A549 (cell line): Measurements from ENCODE around the gene SLC15A3. TPM values are rescaled to one million over a fixed set of nuclear protein-coding genes. Genes with fewer than 3 reads are reported as not detected.

Experiments used
- ATAC-seq, 2 experiments: fragments of 200-7000 bp in 1 of 2; fragments of >200 bp in 1 of 2; cut with Nextera tagmentation in 1 of 2; cut with Tn5 transposase in 1 of 2; 3 replicates each; pipeline versions ENCODE4 v1.8.0 to v1.9.1; 2018 to 2020; ENCODE audit warnings: mild to moderate bottlenecking in 1 of 2, moderate library complexity in 1 of 2
- CTCF ChIA-PET: fragments of 300-600 bp; sonication (Branson Sonifier 250); formaldehyde crosslinking; extraction: SDS; loops from one replicate; lab custom pipeline; 2021; ENCODE audit warnings: antibody characterized with exemption, inconsistent platforms; lab: Yijun Ruan, JAX
- POLR2A ChIA-PET: fragments of 350-600 bp; formaldehyde crosslinking; extraction: SDS; loops from one replicate; lab custom pipeline; 2021; ENCODE audit warnings: antibody characterized with exemption, inconsistent platforms; lab: Yijun Ruan, JAX
- DNase-seq, 2 experiments: peaks; one replicate each; pipeline versions ENCODE4 v3.0.0 to v3.0.0-alpha.2; 2011 to 2016; ENCODE audit warnings: low read depth in 1 of 2, low spot score in 1 of 2
- FAIRE-seq: peaks from 2 replicates; lab custom pipeline; 2011; peaks lifted over from hg19 to GRCh38; lab: Jason Lieb, UNC
- H3K27ac ChIP-seq, 2 experiments: fragments of >200 bp; sonication (Bioruptor Twin); formaldehyde crosslinking; 3 replicates each; pipeline ENCODE4 v1.5.1; 2016 to 2017
- H3K4me1 ChIP-seq: fragments of >200 bp; sonication (Bioruptor Twin); formaldehyde crosslinking; 3 replicates; pipeline ENCODE4 v1.6.1; 2016
- H3K4me2 ChIP-seq: fragments of >200 bp; sonication (Bioruptor Twin); formaldehyde crosslinking; 3 replicates; pipeline ENCODE4 v1.6.1; 2016
- H3K4me3 ChIP-seq: fragments of >200 bp; sonication (Bioruptor Twin); formaldehyde crosslinking; 3 replicates; pipeline ENCODE4 v1.5.1; 2016
- H3K9me3 ChIP-seq: fragments of >200 bp; sonication (Bioruptor Twin); formaldehyde crosslinking; 3 replicates; pipeline ENCODE4 v1.6.1; 2016
- BHLHE40 ChIP-seq: IDR thresholded peaks from 2 replicates; pipeline ENCODE4 v1.6.1; 2012; ENCODE audit warnings: low read depth, low read length, inconsistent platforms
- CBX8 ChIP-seq: fragments of 200-600 bp; sonication (generic); IDR thresholded peaks from 2 replicates; pipeline ENCODE4 v1.6.1; 2016
- CTCF ChIP-seq: fragments of >200 bp; sonication (Bioruptor Twin); formaldehyde crosslinking; IDR thresholded peaks from 3 replicates; pipeline ENCODE4 v1.5.1; 2016
- E2F6 ChIP-seq: IDR thresholded peaks from 2 replicates; pipeline ENCODE4 v1.6.1; 2012; ENCODE audit warnings: low read depth, borderline replicate concordance
- EHF ChIP-seq: fragments of 250-450 bp; sonication (Bioruptor Pico); IDR thresholded peaks from 2 replicates; pipeline ENCODE4 v1.5.0; 2020; ENCODE audit warnings: mild to moderate bottlenecking
- EHMT2 ChIP-seq: fragments of 200-600 bp; sonication (generic); IDR thresholded peaks from 2 replicates; pipeline ENCODE4 v1.6.1; 2016; ENCODE audit warnings: antibody characterized with exemption, low read depth, mild to moderate bottlenecking, moderate library complexity
- FOXS1 ChIP-seq: fragments of 250-450 bp; sonication (Bioruptor Pico); IDR thresholded peaks from 2 replicates; pipeline ENCODE4 v1.5.0; 2020; ENCODE audit warnings: mild to moderate bottlenecking, moderate library complexity
- GATA3 ChIP-seq: IDR thresholded peaks from 2 replicates; pipeline ENCODE4 v1.6.1; 2012; ENCODE audit warnings: borderline replicate concordance
- HDAC2 ChIP-seq: fragments of 200-600 bp; sonication (generic); IDR thresholded peaks from 2 replicates; pipeline ENCODE4 v1.6.1; 2016
- HES2 ChIP-seq: fragments of >200 bp; sonication (Bioruptor Twin); formaldehyde crosslinking; IDR thresholded peaks from 2 replicates; pipeline ENCODE4 v1.6.1; 2016
- HOXA7 ChIP-seq: fragments of 250-450 bp; sonication (Bioruptor Pico); IDR thresholded peaks from 2 replicates; pipeline ENCODE4 v1.5.0; 2020; ENCODE audit warnings: mild to moderate bottlenecking, moderate library complexity
- HOXB5 ChIP-seq: fragments of 250-450 bp; sonication (Bioruptor Pico); IDR thresholded peaks from 2 replicates; pipeline ENCODE4 v1.5.0; 2020; ENCODE audit warnings: mild to moderate bottlenecking, moderate library complexity
- MAX ChIP-seq: IDR thresholded peaks from 2 replicates; pipeline ENCODE4 v1.6.1; 2012
- NFE2L2 ChIP-seq: fragments of 150-350 bp; conservative IDR thresholded peaks from 2 replicates; pipeline ENCODE4 v1.6.1; 2014; ENCODE audit warnings: low read length
- NPAS2 ChIP-seq: fragments of 250-450 bp; sonication (Bioruptor Pico); IDR thresholded peaks from 2 replicates; pipeline ENCODE4 v1.8.0; 2022; ENCODE audit warnings: mild to moderate bottlenecking, moderate library complexity, borderline replicate concordance
- NR3C1 ChIP-seq: fragments of >200 bp; sonication (Bioruptor Twin); formaldehyde crosslinking; IDR thresholded peaks from 3 replicates; pipeline ENCODE4 v1.6.1; 2017
- PBX3 ChIP-seq: IDR thresholded peaks from 2 replicates; pipeline ENCODE4 v1.6.1; 2012
- PHF8 ChIP-seq: fragments of 200-600 bp; sonication (generic); IDR thresholded peaks from 2 replicates; pipeline ENCODE4 v1.6.1; 2016; ENCODE audit warnings: low read depth, mild to moderate bottlenecking, antibody characterized with exemption, moderate library complexity, borderline replicate concordance
- RARB ChIP-seq: fragments of 250-450 bp; sonication (Bioruptor Pico); IDR thresholded peaks from 2 replicates; pipeline ENCODE4 v1.8.0; 2021; ENCODE audit warnings: mild to moderate bottlenecking, moderate library complexity
- RCOR1 ChIP-seq: fragments of 150-350 bp; IDR thresholded peaks from 2 replicates; pipeline ENCODE4 v1.6.1; 2014; ENCODE audit warnings: antibody characterized with exemption, low read length, low read depth
- RFX5 ChIP-seq: fragments of 450-650 bp; IDR thresholded peaks from 2 replicates; pipeline ENCODE4 v1.7.1; 2014; ENCODE audit warnings: antibody characterized with exemption, mild to moderate bottlenecking, moderate library complexity
- USF2 ChIP-seq: fragments of 450-650 bp; IDR thresholded peaks from 2 replicates; pipeline ENCODE4 v1.6.1; 2014; ENCODE audit warnings: antibody characterized with exemption
- ZSCAN20 ChIP-seq: fragments of 250-450 bp; sonication (Bioruptor Pico); IDR thresholded peaks from 2 replicates; pipeline ENCODE4 v1.8.0; 2022; ENCODE audit warnings: mild to moderate bottlenecking, moderate library complexity
- WGBS: methylation state at CpG from one replicate; pipeline ENCODE4 v1.1.6; 2017; ENCODE audit errors: missing lambda C conversion rate; 5-methylcytosine and 5-hydroxymethylcytosine counted together
- polyA plus RNA-seq, 4 experiments: library from polyadenylated mRNA; depleted of rRNA in 3 of 4; stranded (reverse); fragments of >200 nt; fragmentation: RNase III in 1 of 4; extraction: RNeasy Plus Mini Kit Qiagen cat#74134 plus additional on column Dnase treatment in 1 of 4; gene quantifications; 2 replicates in 3 of 4; 3 replicates in 1 of 4; pipeline ENCODE4 v1.2.3, GENCODE V29; 2011 to 2017

SLC15A3 gene
- polyA plus RNA-seq, 2 of the 4 experiments (the other 2 are of a cell fraction): not detected

- 72% methylated on average over 2 of the region's 2 CpGs for WGBS
- no peak overlapping the region for H3K4me3 ChIP-seq
- CTCF ChIA-PET: interaction anchor here (1.3 to 2.2 kb wide), 2 partner anchors 15 to 144 kb away, joined by 6 to 7 read pairs; partner anchors contain the start of gene CD6
- H3K27ac ChIP-seq: no peak overlapping the region
- TF ChIP-seq HDAC2: no peak
- TF ChIP-seq CTCF: no peak
- TF ChIP-seq USF2: no peak
- TF ChIP-seq NR3C1: no peak
- TF ChIP-seq HOXA7 (CRISPR knock-in tag): no peak
- no peak for TF ChIP-seq RCOR1
- no peak for TF ChIP-seq NPAS2
- TF ChIP-seq FOXS1 (CRISPR knock-in tag): no peak
- no peak for TF ChIP-seq BHLHE40
- TF ChIP-seq RFX5: no peak
- TF ChIP-seq GATA3: no peak
- no peak for TF ChIP-seq ZSCAN20 (CRISPR knock-in tag)
- no peak for TF ChIP-seq MAX
- TF ChIP-seq E2F6: no peak
- TF ChIP-seq NFE2L2: no peak
- no peak for TF ChIP-seq RARB
- no peak for TF ChIP-seq HOXB5
- no peak for TF ChIP-seq EHMT2
- no peak for TF ChIP-seq CBX8
- FAIRE-seq (no peak), ATAC-seq (no peak), DNase-seq (no peak)
- H3K4me1 ChIP-seq: peaks cover 6% of the 10 kb centered on the region; the same call in 1 of the 3 replicates
- H3K4me2 ChIP-seq: no peak overlapping the region
- POLR2A ChIA-PET: no interaction called here
- H3K9me3 ChIP-seq: no peaks in the 10 kb centered on the region
Measured at GRCh38 chr11:60985501-60985900, 33.5 kb upstream of the SLC15A3 start.

GRCh38 chr11:60984636-60985035 lies 32.7 kb upstream of the SLC15A3 start:
- FAIRE-seq (no peak), DNase-seq (no peak), ATAC-seq (peak in 1 of 2 experiments; percentile 32; a peak in 3 of 6 replicates)
- TF ChIP-seq PBX3 (no peak), HES2 (no peak), NR3C1 (no peak), PHF8 (no peak), EHF (CRISPR knock-in tag) (no peak), RCOR1 (no peak), ZSCAN20 (CRISPR knock-in tag) (no peak)
- H3K4me1 ChIP-seq: peaks cover 6% of the 10 kb centered on the region; the same call in 1 of the 3 replicates
- 37% methylated on average over 4 of the region's 4 CpGs for WGBS
- H3K9me3 ChIP-seq: no peaks in the 10 kb centered on the region
- CTCF ChIA-PET: interaction anchor here (1.3 to 2.2 kb wide), 2 partner anchors 14 to 145 kb away, joined by 6 to 7 read pairs; partner anchors contain the start of gene CD6
- H3K4me3 ChIP-seq: no peak overlapping the region
- no peak overlapping the region for H3K4me2 ChIP-seq
- POLR2A ChIA-PET: no interaction called here
- H3K27ac ChIP-seq: no peak overlapping the region
